HUES48 (cell line): ENCODE results near the gene FXYD1.

Source experiments
- H3K27ac ChIP-seq: one replicate; pipeline ENCODE4 v1.7.0; 2013; ENCODE audit warnings: low read depth, low read length, inconsistent platforms
- H3K27me3 ChIP-seq: 2 replicates; pipeline ENCODE4 v1.6.1; 2013; ENCODE audit warnings: mild to moderate bottlenecking, low read length; ENCODE audit not compliant: control insufficient read depth, insufficient read depth
- H3K36me3 ChIP-seq: 2 replicates; pipeline ENCODE4 v1.6.1; 2013; ENCODE audit warnings: low read length; ENCODE audit not compliant: control insufficient read depth, insufficient read depth
- H3K4me1 ChIP-seq: 2 replicates; pipeline ENCODE4 v1.6.1; 2013; ENCODE audit warnings: mild to moderate bottlenecking, low read length; ENCODE audit not compliant: control insufficient read depth, insufficient read depth
- H3K4me3 ChIP-seq: 2 replicates; pipeline ENCODE4 v1.5.1; 2013; ENCODE audit warnings: mild to moderate bottlenecking, low read depth, low read length
- H3K9ac ChIP-seq: 2 replicates; pipeline ENCODE4 v1.6.1; 2013; ENCODE audit warnings: mild to moderate bottlenecking, low read depth, low read length, moderate library complexity
- H3K9me3 ChIP-seq: 2 replicates; pipeline ENCODE4 v1.6.1; 2013; ENCODE audit warnings: low read length; ENCODE audit not compliant: control insufficient read depth, insufficient read depth

Gene FXYD1

GRCh38 chr19:35140207-35140961 is 1.8 kb downstream of the FXYD1 start:
- peaks cover 25% of the 10 kb centered on the region for H3K27me3 ChIP-seq
- no peak overlapping the region for H3K27ac ChIP-seq
- H3K36me3 ChIP-seq = no peaks in the 10 kb centered on the region
- H3K9ac ChIP-seq = no peak overlapping the region
- no peak overlapping the region; the same call in 1 of the 2 replicates for H3K4me3 ChIP-seq
- peaks cover 21% of the 10 kb centered on the region for H3K4me1 ChIP-seq
- no peaks in the 10 kb centered on the region for H3K9me3 ChIP-seq

- H3K9me3 ChIP-seq = no peaks in the 10 kb centered on the region
- peaks cover 25% of the 10 kb centered on the region for H3K27me3 ChIP-seq
- H3K27ac ChIP-seq = no peak overlapping the region
- H3K36me3 ChIP-seq = no peaks in the 10 kb centered on the region
- no peak overlapping the region for H3K9ac ChIP-seq
- H3K4me1 ChIP-seq = peaks cover 22% of the 10 kb centered on the region
- H3K4me3 ChIP-seq = peak overlapping the region; percentile 59
These were observed 2.6 kb downstream of the FXYD1 start for GRCh38 chr19:35140962-35141836.

- Histone ChIP-seq H3K27ac (no peak overlapping the region), H3K36me3 (no peaks in the 10 kb centered on the region), H3K27me3 (peaks cover 25% of the 10 kb centered on the region), H3K9me3 (no peaks in the 10 kb centered on the region), H3K9ac (no peak overlapping the region; the same call in 1 of the 2 replicates), H3K4me1 (peaks cover 22% of the 10 kb centered on the region), H3K4me3 (peak overlapping the region; percentile 59)
These were observed 3.4 kb downstream of the FXYD1 start for GRCh38 chr19:35141837-35142605.

- H3K4me3 ChIP-seq = peak overlapping the region; percentile 62
- peaks cover 25% of the 10 kb centered on the region for H3K27me3 ChIP-seq
- no peak overlapping the region for H3K27ac ChIP-seq
- no peaks in the 10 kb centered on the region for H3K36me3 ChIP-seq
- H3K9me3 ChIP-seq = no peaks in the 10 kb centered on the region
- H3K4me1 ChIP-seq = peaks cover 22% of the 10 kb centered on the region
- H3K9ac ChIP-seq = no peak overlapping the region; the same call in 1 of the 2 replicates
These were observed 4.1 kb downstream of the FXYD1 start for GRCh38 chr19:35142606-35143230.

- H3K9ac ChIP-seq = no peak within 1 kb of the TSS; the same call in 1 of the 2 replicates
These were observed 4.6 kb downstream of the FXYD1 start, which contains the start of gene FXYD7 for GRCh38 chr19:35143231-35143715. Gene FXYD7 (plus strand): TSS chr19:35143255. CDS start chr19:35143334, 79 bp downstream.

GRCh38 chr19:35143818-35144217 is 5.2 kb downstream of the FXYD1 start:
- no peaks in the 10 kb centered on the region for H3K9me3 ChIP-seq
- peaks cover 25% of the 10 kb centered on the region for H3K27me3 ChIP-seq
- H3K27ac ChIP-seq = no peak overlapping the region
- no peak overlapping the region for H3K9ac ChIP-seq
- H3K4me3 ChIP-seq = peak overlapping the region; percentile 33
- H3K4me1 ChIP-seq = peaks cover 22% of the 10 kb centered on the region
- H3K36me3 ChIP-seq = no peaks in the 10 kb centered on the region

More at GRCh38 chr19:35143231-35143715, 4.6 kb downstream of the FXYD1 start, which contains the start of gene FXYD7:
- H3K4me1 ChIP-seq = peaks cover 22% of the 10 kb centered on the region
- H3K27ac ChIP-seq = no peak within 1 kb of the TSS
- H3K4me3 ChIP-seq = peak within 1 kb of the TSS; percentile 62
- no peaks in the 10 kb centered on the region for H3K9me3 ChIP-seq
- no peaks in the 10 kb centered on the region for H3K36me3 ChIP-seq
- H3K27me3 ChIP-seq = peaks cover 25% of the 10 kb centered on the region

- Histone ChIP-seq H3K9me3 (no peaks in the 10 kb centered on the region), H3K4me1 (peaks cover 19% of the 10 kb centered on the region), H3K4me3 (peak overlapping the region; percentile 33; the same call in 1 of the 2 replicates), H3K27ac (no peak overlapping the region), H3K36me3 (no peaks in the 10 kb centered on the region), H3K27me3 (peaks cover 25% of the 10 kb centered on the region), H3K9ac (no peak overlapping the region)
These were observed 5.6 kb downstream of the FXYD1 start for GRCh38 chr19:35144259-35144599.

GRCh38 chr19:35144600-35145436 is 6.2 kb downstream of the FXYD1 start:
- peaks cover 19% of the 10 kb centered on the region for H3K4me1 ChIP-seq
- H3K4me3 ChIP-seq = no peak overlapping the region; the same call in 1 of the 2 replicates
- H3K27ac ChIP-seq = no peak overlapping the region
- no peak overlapping the region for H3K9ac ChIP-seq
- H3K27me3 ChIP-seq = peaks cover 25% of the 10 kb centered on the region
- no peaks in the 10 kb centered on the region for H3K9me3 ChIP-seq
- no peaks in the 10 kb centered on the region for H3K36me3 ChIP-seq

- Histone ChIP-seq H3K27ac (no peak overlapping the region), H3K9me3 (no peaks in the 10 kb centered on the region), H3K27me3 (peaks cover 13% of the 10 kb centered on the region), H3K4me1 (peaks cover 22% of the 10 kb centered on the region), H3K36me3 (no peaks in the 10 kb centered on the region), H3K4me3 (no peak overlapping the region), H3K9ac (no peak overlapping the region)
These were observed 8.3 kb downstream of the FXYD1 start for GRCh38 chr19:35146746-35147459.
